ENCODE data around the gene EPN1.

DNA sequence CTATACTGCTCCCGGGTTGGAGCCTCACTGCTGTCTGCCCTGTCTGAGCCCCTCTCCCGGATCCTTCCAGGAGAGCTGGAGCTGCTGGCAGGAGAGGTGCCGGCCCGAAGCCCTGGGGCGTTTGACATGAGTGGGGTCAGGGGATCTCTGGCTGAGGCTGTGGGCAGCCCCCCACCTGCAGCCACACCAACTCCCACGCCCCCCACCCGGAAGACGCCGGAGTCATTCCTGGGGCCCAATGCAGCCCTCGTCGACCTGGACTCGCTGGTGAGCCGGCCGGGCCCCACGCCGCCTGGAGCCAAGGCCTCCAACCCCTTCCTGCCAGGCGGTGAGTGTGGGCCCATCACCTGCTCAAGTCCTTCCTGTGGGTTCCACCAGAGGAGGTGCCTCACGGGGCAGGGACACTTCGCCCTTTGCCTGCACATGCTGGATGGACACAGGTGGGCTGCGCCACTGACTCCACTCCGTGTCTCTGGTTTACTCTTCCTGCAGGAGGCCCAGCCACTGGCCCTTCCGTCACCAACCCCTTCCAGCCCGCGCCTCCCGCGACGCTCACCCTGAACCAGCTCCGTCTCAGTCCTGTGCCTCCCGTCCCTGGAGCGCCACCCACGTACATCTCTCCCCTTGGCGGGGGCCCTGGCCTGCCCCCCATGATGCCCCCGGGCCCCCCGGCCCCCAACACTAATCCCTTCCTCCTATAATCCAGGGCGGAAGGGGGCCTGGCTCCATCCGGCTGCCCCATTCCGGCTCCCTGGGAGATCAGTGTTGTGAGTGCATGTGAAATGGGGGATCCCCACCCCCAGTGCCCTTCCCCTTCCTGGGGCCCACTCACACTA lies 19.8 kb downstream of the EPN1 start:
- TF ChIP-seq, protein P1, sequence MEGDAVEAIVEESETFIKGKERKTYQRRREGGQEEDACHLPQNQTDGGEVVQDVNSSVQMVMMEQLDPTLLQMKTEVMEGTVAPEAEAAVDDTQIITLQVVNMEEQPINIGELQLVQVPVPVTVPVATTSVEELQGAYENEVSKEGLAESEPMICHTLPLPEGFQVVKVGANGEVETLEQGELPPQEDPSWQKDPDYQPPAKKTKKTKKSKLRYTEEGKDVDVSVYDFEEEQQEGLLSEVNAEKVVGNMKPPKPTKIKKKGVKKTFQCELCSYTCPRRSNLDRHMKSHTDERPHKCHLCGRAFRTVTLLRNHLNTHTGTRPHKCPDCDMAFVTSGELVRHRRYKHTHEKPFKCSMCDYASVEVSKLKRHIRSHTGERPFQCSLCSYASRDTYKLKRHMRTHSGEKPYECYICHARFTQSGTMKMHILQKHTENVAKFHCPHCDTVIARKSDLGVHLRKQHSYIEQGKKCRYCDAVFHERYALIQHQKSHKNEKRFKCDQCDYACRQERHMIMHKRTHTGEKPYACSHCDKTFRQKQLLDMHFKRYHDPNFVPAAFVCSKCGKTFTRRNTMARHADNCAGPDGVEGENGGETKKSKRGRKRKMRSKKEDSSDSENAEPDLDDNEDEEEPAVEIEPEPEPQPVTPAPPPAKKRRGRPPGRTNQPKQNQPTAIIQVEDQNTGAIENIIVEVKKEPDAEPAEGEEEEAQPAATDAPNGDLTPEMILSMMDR (IDR thresholded peaks at IDR 0.05; ENCODE audit: low read length), result no peak
- TF ChIP-seq EZH2 (IDR thresholded peaks at IDR 0.05; ENCODE audit: borderline replicate concordance, low read length), result no peak

Measured in OCI-LY1 (cell line).